ENCODE measurements around the gene PLPPR3.
"Not testable (repeated sequence)": the region's sequence is repeated elsewhere in the genome, so short reads cannot be mapped to it uniquely, and the experiment has no call there.

Gene PLPPR3

GRCh38 chr19:850979-851335 is 29.2 kb upstream of the PLPPR3 start:
- ChIA-PET POLR2A (no interaction called here), CTCF (no interaction called here)
- no peak for DNase-seq (ENCODE audit: extremely low spot score)
- TF ChIP-seq FOXM1 (IDR thresholded peaks at IDR 0.05; ENCODE audit: borderline replicate concordance): no peak
- no peak for TF ChIP-seq LEF1 (IDR thresholded peaks at IDR 0.05; ENCODE audit: borderline replicate concordance)
- no peak for TF ChIP-seq ZNF384 (IDR thresholded peaks at IDR 0.05)
- TF ChIP-seq HDGF (IDR thresholded peaks at IDR 0.05; ENCODE audit: borderline replicate concordance): no peak
- no peak for TF ChIP-seq ELF4 (IDR thresholded peaks at IDR 0.05)
- no peak for TF ChIP-seq CTBP1 (IDR thresholded peaks at IDR 0.05; ENCODE audit: borderline replicate concordance)

GRCh38 chr19:850221-850978 is 28.6 kb upstream of the PLPPR3 start:
- POLR2A ChIA-PET: no interaction called here

GRCh38 chr19:849195-849594 is 27.4 kb upstream of the PLPPR3 start:
- POLR2A ChIA-PET: interaction anchor here (0.9 kb wide), 1 partner anchor 52 kb away, joined by 3 read pairs; the partner anchor contains the start of gene PTBP1
- DNase-seq (ENCODE audit: extremely low spot score): not testable (repeated sequence)
- CTCF ChIA-PET: interaction anchor here (1.2 kb wide), 1 partner anchor 9 kb away, joined by 5 read pairs; no protein-coding TSS in a partner anchor

More at GRCh38 chr19:850221-850978, 28.6 kb upstream of the PLPPR3 start:
- TF ChIP-seq ZNF384 (IDR thresholded peaks at IDR 0.05) (no peak), NFRKB (IDR thresholded peaks at IDR 0.05) (no peak), LEF1 (IDR thresholded peaks at IDR 0.05; ENCODE audit: borderline replicate concordance) (no peak), HDGF (IDR thresholded peaks at IDR 0.05; ENCODE audit: borderline replicate concordance) (no peak), FOXA1 (IDR thresholded peaks at IDR 0.05) (no peak), PKNOX1 (IDR thresholded peaks at IDR 0.05) (no peak), BHLHE40 (IDR thresholded peaks at IDR 0.05; ENCODE audit: borderline replicate concordance) (no peak), SUZ12 (IDR thresholded peaks at IDR 0.05) (no peak), ARNT (IDR thresholded peaks at IDR 0.05) (no peak), CTBP1 (IDR thresholded peaks at IDR 0.05; ENCODE audit: borderline replicate concordance) (no peak)
- DNase-seq (ENCODE audit: extremely low spot score): no peak
- CTCF ChIA-PET: no interaction called here

GRCh38 chr19:848386-848921 is 26.7 kb upstream of the PLPPR3 start:
- DNase-seq (ENCODE audit: extremely low spot score): no peak

GRCh38 chr19:845707-846521 is 24.2 kb upstream of the PLPPR3 start:
- ChIA-PET CTCF (no interaction called here), POLR2A (no interaction called here)
- TF ChIP-seq L3MBTL2 (conservative IDR thresholded peaks at IDR 0.05) (no peak), FOXA1 (IDR thresholded peaks at IDR 0.05) (no peak), SP1 (IDR thresholded peaks at IDR 0.05) (no peak), PKNOX1 (IDR thresholded peaks at IDR 0.05) (no peak), HDGF (IDR thresholded peaks at IDR 0.05; ENCODE audit: borderline replicate concordance) (no peak), BHLHE40 (IDR thresholded peaks at IDR 0.05; ENCODE audit: borderline replicate concordance) (no peak), TARDBP (IDR thresholded peaks at IDR 0.05) (no peak), LEF1 (IDR thresholded peaks at IDR 0.05; ENCODE audit: borderline replicate concordance) (no peak), SUZ12 (IDR thresholded peaks at IDR 0.05) (no peak), FOXM1 (IDR thresholded peaks at IDR 0.05; ENCODE audit: borderline replicate concordance) (no peak), NFRKB (IDR thresholded peaks at IDR 0.05) (no peak), ELF4 (IDR thresholded peaks at IDR 0.05) (no peak), ARNT (IDR thresholded peaks at IDR 0.05) (no peak), FOXK2 (IDR thresholded peaks at IDR 0.05) (no peak), ZNF384 (IDR thresholded peaks at IDR 0.05) (no peak), CTBP1 (IDR thresholded peaks at IDR 0.05; ENCODE audit: borderline replicate concordance) (no peak)
- no peak for DNase-seq (ENCODE audit: extremely low spot score)

More at GRCh38 chr19:848386-848921, 26.7 kb upstream of the PLPPR3 start:
- ChIA-PET CTCF (interaction anchor here (0.6 to 1.2 kb wide), 2 partner anchors 9 to 79 kb away, joined by 4 to 5 read pairs; no protein-coding TSS in a partner anchor), POLR2A (no interaction called here)
- no peak for TF ChIP-seq ZNF384 (IDR thresholded peaks at IDR 0.05)

- ChIA-PET CTCF (no interaction called here), POLR2A (no interaction called here)
- TF ChIP-seq ELF4 (IDR thresholded peaks at IDR 0.05) (no peak), LEF1 (IDR thresholded peaks at IDR 0.05; ENCODE audit: borderline replicate concordance) (no peak), FOXK2 (IDR thresholded peaks at IDR 0.05) (no peak), CTBP1 (IDR thresholded peaks at IDR 0.05; ENCODE audit: borderline replicate concordance) (no peak), ZNF384 (IDR thresholded peaks at IDR 0.05) (peak; percentile 59), ARNT (IDR thresholded peaks at IDR 0.05) (no peak)
- DNase-seq (ENCODE audit: extremely low spot score): no peak
Measured at GRCh38 chr19:844546-844971, 22.8 kb upstream of the PLPPR3 start.
